Measurements from ENCODE around the gene PCDHB14.
A peak's percentile ranks its signal among the peaks of the same experiment; 100 is the strongest.
"Not testable (repeated sequence)": the region's sequence is repeated elsewhere in the genome, so short reads cannot be mapped to it uniquely, and the experiment has no call there.

PCDHB14 gene

GRCh38 chr5:141223112-141223783 lies at the start of gene PCDHB14:
PCDHB14 (plus strand) TSS chr5:141223343; CDS start chr5:141223506, 163 bp downstream.
- Histone ChIP-seq H3K27me3 (ENCODE audit: insufficient read depth, low read depth) (no peaks in the 10 kb centered on the region), H3K9ac (no peak within 1 kb of the TSS; the same call in 1 of the 2 replicates), H3K27ac (no peak within 1 kb of the TSS), H3K4me3 (IDR thresholded peaks at IDR 0.05; ENCODE audit: insufficient read depth, low read depth, low read length) (no peak within 1 kb of the TSS), H3K36me3 (ENCODE audit: insufficient read depth) (no peaks in the 10 kb centered on the region), H2AFZ (ENCODE audit: low read depth) (peak within 1 kb of the TSS; percentile 62), H3K79me2 (ENCODE audit: insufficient read depth, low read depth) (no peaks in the 10 kb centered on the region), H4K20me1 (ENCODE audit: insufficient read depth) (no peaks in the 10 kb centered on the region), H3K4me1 (ENCODE audit: low read depth, poor library complexity, severe bottlenecking) (no peaks in the 10 kb centered on the region), H3K4me2 (peak within 1 kb of the TSS; percentile 26; the same call in 1 of the 2 replicates)
- peak; percentile 58 for TF ChIP-seq CTCF (conservative IDR thresholded peaks at IDR 0.05; ENCODE audit: low read depth, low read length)

- H3K79me2 ChIP-seq (ENCODE audit: insufficient read depth, low read depth); H4K20me1 ChIP-seq (ENCODE audit: insufficient read depth); H3K9ac ChIP-seq; H2AFZ ChIP-seq (ENCODE audit: low read depth); H3K4me3 ChIP-seq (IDR thresholded peaks at IDR 0.05; ENCODE audit: insufficient read depth, low read depth, low read length); H3K36me3 ChIP-seq (ENCODE audit: insufficient read depth); H3K27ac ChIP-seq; H3K27me3 ChIP-seq (ENCODE audit: insufficient read depth, low read depth); H3K4me1 ChIP-seq (ENCODE audit: low read depth, poor library complexity, severe bottlenecking); H3K4me2 ChIP-seq: not testable (repeated sequence)
Measured at GRCh38 chr5:141174291-141175104, 48.6 kb upstream of the PCDHB14 start.

- no peak for TF ChIP-seq CTCF (conservative IDR thresholded peaks at IDR 0.05; ENCODE audit: low read depth, low read length)
- no peaks in the 10 kb centered on the region for H4K20me1 ChIP-seq (ENCODE audit: insufficient read depth)
- H3K27ac ChIP-seq, result no peak overlapping the region
- no peak overlapping the region for H3K9ac ChIP-seq
- no peak overlapping the region for H2AFZ ChIP-seq (ENCODE audit: low read depth)
- no peak overlapping the region for H3K4me3 ChIP-seq (IDR thresholded peaks at IDR 0.05; ENCODE audit: insufficient read depth, low read depth, low read length)
- H3K4me1 ChIP-seq (ENCODE audit: low read depth, poor library complexity, severe bottlenecking), result no peaks in the 10 kb centered on the region
- H3K36me3 ChIP-seq (ENCODE audit: insufficient read depth), result no peaks in the 10 kb centered on the region
- H3K79me2 ChIP-seq (ENCODE audit: insufficient read depth, low read depth), result no peaks in the 10 kb centered on the region
- no peaks in the 10 kb centered on the region for H3K27me3 ChIP-seq (ENCODE audit: insufficient read depth, low read depth)
- no peak overlapping the region for H3K4me2 ChIP-seq
Measured at GRCh38 chr5:141175933-141176332, 47.2 kb upstream of the PCDHB14 start.

GRCh38 chr5:141177577-141178191 lies 45.5 kb upstream of the PCDHB14 start, which contains the start of gene PCDHB8:
PCDHB8 (plus strand) TSS chr5:141177790; CDS start chr5:141178035, 245 bp downstream.
- not testable (repeated sequence) for H3K4me2 ChIP-seq; H3K27ac ChIP-seq; H3K79me2 ChIP-seq (ENCODE audit: insufficient read depth, low read depth); H3K36me3 ChIP-seq (ENCODE audit: insufficient read depth); H3K9ac ChIP-seq; H4K20me1 ChIP-seq (ENCODE audit: insufficient read depth); H3K4me1 ChIP-seq (ENCODE audit: low read depth, poor library complexity, severe bottlenecking); H2AFZ ChIP-seq (ENCODE audit: low read depth); H3K4me3 ChIP-seq (IDR thresholded peaks at IDR 0.05; ENCODE audit: insufficient read depth, low read depth, low read length); H3K27me3 ChIP-seq (ENCODE audit: insufficient read depth, low read depth)

- not testable (repeated sequence) for H3K9ac ChIP-seq; H3K27me3 ChIP-seq (ENCODE audit: insufficient read depth, low read depth); H4K20me1 ChIP-seq (ENCODE audit: insufficient read depth); H3K36me3 ChIP-seq (ENCODE audit: insufficient read depth); H2AFZ ChIP-seq (ENCODE audit: low read depth); H3K4me3 ChIP-seq (IDR thresholded peaks at IDR 0.05; ENCODE audit: insufficient read depth, low read depth, low read length); H3K79me2 ChIP-seq (ENCODE audit: insufficient read depth, low read depth); H3K4me2 ChIP-seq; H3K4me1 ChIP-seq (ENCODE audit: low read depth, poor library complexity, severe bottlenecking); H3K27ac ChIP-seq
Measured at GRCh38 chr5:141179371-141179770, 43.8 kb upstream of the PCDHB14 start.

- not testable (repeated sequence) for H4K20me1 ChIP-seq (ENCODE audit: insufficient read depth); H3K4me2 ChIP-seq; H3K4me3 ChIP-seq (IDR thresholded peaks at IDR 0.05; ENCODE audit: insufficient read depth, low read depth, low read length); H3K27ac ChIP-seq; H3K36me3 ChIP-seq (ENCODE audit: insufficient read depth); H3K4me1 ChIP-seq (ENCODE audit: low read depth, poor library complexity, severe bottlenecking); H2AFZ ChIP-seq (ENCODE audit: low read depth); H3K9ac ChIP-seq; H3K79me2 ChIP-seq (ENCODE audit: insufficient read depth, low read depth); H3K27me3 ChIP-seq (ENCODE audit: insufficient read depth, low read depth)
Measured at GRCh38 chr5:141179876-141180275, 43.3 kb upstream of the PCDHB14 start.

Measured in KMS-11 (cell line).